GM23338 (cell line): ENCODE data around the gene OBSL1. TPM values are rescaled to one million over a fixed set of nuclear protein-coding genes. Genes with fewer than 3 reads are reported as not detected.
A peak's percentile ranks its signal among the peaks of the same experiment; 100 is the strongest.

ENCODE experiments used
- ATAC-seq: fragments of 200-7000 bp; cut with Tn5 transposase; 3 replicates; pipeline ENCODE4 v1.9.1; 2020
- DNase-seq: peaks from one replicate; pipeline ENCODE4 v3.0.0-alpha.2; 2015; ENCODE audit warnings: low spot score
- H2AFZ ChIP-seq: fragments of 200-600 bp; sonication (generic); 2 replicates; pipeline ENCODE4 v1.8.0; 2016; ENCODE audit warnings: antibody characterized with exemption, mild to moderate bottlenecking, moderate library complexity
- H3F3A ChIP-seq: fragments of 200-600 bp; sonication (generic); replicated peaks from 2 replicates; pipeline ENCODE4 v1.8.0; 2017; ENCODE audit warnings: antibody characterized with exemption, mixed run types, low read depth
- H3K27ac ChIP-seq: fragments of 200-600 bp; sonication (generic); 2 replicates; pipeline ENCODE4 v1.6.1; 2016; ENCODE audit warnings: low read depth
- H3K27me3 ChIP-seq: fragments of 200-600 bp; sonication (generic); 2 replicates; pipeline ENCODE4 v1.8.0; 2016; ENCODE audit warnings: mild to moderate bottlenecking, mixed run types, moderate library complexity; ENCODE audit not compliant: insufficient read depth
- H3K36me3 ChIP-seq: fragments of 200-600 bp; sonication (generic); 2 replicates; pipeline ENCODE4 v1.8.0; 2016; ENCODE audit warnings: mild to moderate bottlenecking; ENCODE audit not compliant: insufficient read depth
- H3K4me1 ChIP-seq: fragments of 200-600 bp; sonication (generic); 2 replicates; pipeline ENCODE4 v1.8.0; 2016; ENCODE audit warnings: mild to moderate bottlenecking, moderate library complexity; ENCODE audit not compliant: insufficient read depth
- H3K4me2 ChIP-seq: fragments of 200-600 bp; sonication (generic); 2 replicates; pipeline ENCODE4 v1.7.1; 2017; ENCODE audit warnings: mixed run types
- H3K4me3 ChIP-seq: fragments of 200-600 bp; sonication (generic); 2 replicates; pipeline ENCODE4 v1.6.1; 2016; ENCODE audit warnings: mixed run types
- H3K79me2 ChIP-seq: fragments of 200-600 bp; sonication (generic); replicated peaks from 2 replicates; pipeline ENCODE4 v1.8.0; 2017; ENCODE audit warnings: mild to moderate bottlenecking; ENCODE audit not compliant: insufficient read depth
- H3K9me2 ChIP-seq: fragments of 200-600 bp; sonication (generic); 2 replicates; pipeline ENCODE4 v1.8.0; 2017; ENCODE audit not compliant: insufficient read depth
- H4K20me1 ChIP-seq: fragments of 200-600 bp; sonication (generic); replicated peaks from 2 replicates; pipeline ENCODE4 v1.8.0; 2017; ENCODE audit warnings: mild to moderate bottlenecking; ENCODE audit not compliant: insufficient read depth
- H3K27ac Mint-ChIP-seq: 2 replicates; pipeline ENCODE4 v1.8.0; 2020; ENCODE audit warnings: inconsistent platforms, mild to moderate bottlenecking, moderate library complexity, mixed read lengths
- H3K27me3 Mint-ChIP-seq: 3 replicates; pipeline ENCODE4 v1.8.0; 2022; ENCODE audit warnings: low read depth, mild to moderate bottlenecking, moderate library complexity, mixed read lengths, inconsistent platforms; ENCODE audit not compliant: insufficient read depth, poor library complexity
- H3K36me3 Mint-ChIP-seq: 3 replicates; pipeline ENCODE4 v1.8.0; 2021; ENCODE audit warnings: low read depth, mild to moderate bottlenecking, inconsistent platforms, moderate library complexity, mixed read lengths
- H3K4me1 Mint-ChIP-seq: 3 replicates; pipeline ENCODE4 v1.8.0; 2020; ENCODE audit warnings: mild to moderate bottlenecking, inconsistent platforms, mixed read lengths
- H3K4me3 Mint-ChIP-seq: 3 replicates; pipeline ENCODE4 v1.8.0; 2021; ENCODE audit warnings: moderate library complexity, mild to moderate bottlenecking, inconsistent platforms, mixed read lengths
- H3K9me3 Mint-ChIP-seq: 3 replicates; pipeline ENCODE4 v1.8.0; 2020; ENCODE audit warnings: moderate library complexity, mild to moderate bottlenecking, inconsistent platforms, mixed read lengths
- CREB1 ChIP-seq: fragments of 250-450 bp; sonication (Bioruptor Pico); IDR thresholded peaks from 2 replicates; pipeline ENCODE4 v1.5.0; 2020; ENCODE audit warnings: low read depth, mild to moderate bottlenecking, moderate library complexity
- EZH2 ChIP-seq: fragments of 200-600 bp; sonication (generic); IDR thresholded peaks from one replicate; pipeline ENCODE4 v1.8.0; 2017; ENCODE audit warnings: antibody characterized with exemption, mild to moderate bottlenecking, low read depth; ENCODE audit not compliant: unreplicated experiment
- EZH2phosphoT487 ChIP-seq: fragments of 200-600 bp; sonication (generic); IDR thresholded peaks from one replicate; pipeline ENCODE4 v1.8.1; 2018; ENCODE audit warnings: antibody characterized with exemption; ENCODE audit not compliant: unreplicated experiment
- STAT1 ChIP-seq: IDR thresholded peaks from one replicate; pipeline ENCODE4 v1.6.1; 2016; ENCODE audit warnings: antibody characterized with exemption; ENCODE audit not compliant: unreplicated experiment
- ZNF114 ChIP-seq: fragments of 250-450 bp; sonication (Bioruptor Pico); IDR thresholded peaks from 2 replicates; pipeline ENCODE4 v1.5.0; 2020; ENCODE audit warnings: mild to moderate bottlenecking, moderate library complexity
- ZNF331 ChIP-seq: fragments of 250-450 bp; sonication (Bioruptor Pico); IDR thresholded peaks from 2 replicates; pipeline ENCODE4 v1.5.0; 2020; ENCODE audit warnings: low read depth, mild to moderate bottlenecking, moderate library complexity
- polyA plus RNA-seq: library from polyadenylated mRNA; unstranded; fragments of >200 nt; fragmentation: Nextera tagmentation; extraction: Ambion mirVana; gene quantifications from 2 replicates; pipeline ENCODE4 v1.2.1, GENCODE V29; 2016
- total RNA-seq: library from RNA; depleted of rRNA; stranded (reverse); fragments of >200 nt; shearing (Covaris generic); gene quantifications from 2 replicates; pipeline ENCODE4 v1.2.3, GENCODE V29; 2014
- TF ChIP-seq, protein P1 (sequence below): IDR thresholded peaks from 2 replicates; pipeline ENCODE4 v1.6.1; 2016; ENCODE audit warnings: antibody characterized with exemption
- TF ChIP-seq, protein P2 (sequence below): IDR thresholded peaks from one replicate; pipeline ENCODE4 v1.6.1; 2018; ENCODE audit warnings: antibody characterized with exemption; ENCODE audit not compliant: unreplicated experiment
- TF ChIP-seq, protein P3 (sequence below), 2 experiments: fragments of 200-600 bp in 1 of 2; sonication (generic) in 1 of 2; conservative IDR thresholded peaks; 2 replicates each; pipeline versions ENCODE4 v1.5.1 to v1.6.1; 2016 to 2017; ENCODE audit warnings: antibody characterized with exemption in 2 of 2, low read depth in 2 of 2, mild to moderate bottlenecking in 2 of 2, moderate library complexity in 1 of 2

The OBSL1 gene
- total and polyA plus RNA-seq, 2 experiments from 2014 or later = 94.9 to 207 TPM

DNA sequence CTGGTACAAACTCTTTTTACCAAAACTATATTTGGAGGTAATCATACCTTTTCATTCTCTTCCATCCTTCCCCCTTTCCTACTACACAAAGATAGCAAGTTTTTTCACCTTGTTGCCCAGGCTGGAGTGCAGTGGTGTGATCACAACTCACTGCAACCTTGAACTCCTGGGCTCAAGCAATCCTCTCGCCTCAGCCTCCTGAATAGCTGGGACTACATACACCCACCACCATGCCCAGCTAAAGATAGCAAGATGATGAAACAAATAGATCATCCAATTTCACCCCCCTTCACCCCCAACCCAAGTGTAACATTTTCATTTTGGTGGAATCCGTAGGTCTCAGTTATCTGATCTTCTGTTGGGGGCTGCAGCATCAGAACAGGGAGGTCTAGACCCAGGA is 21.8 kb upstream of the OBSL1 start:
- H3K4me3 Mint-ChIP-seq = no peak overlapping the region
- Histone ChIP-seq H3K79me2 (no peaks in the 10 kb centered on the region), H3K27ac (no peak overlapping the region), H4K20me1 (no peaks in the 10 kb centered on the region), H3K4me2 (no peak overlapping the region), H3K4me3 (no peak overlapping the region), H3K27me3 (no peaks in the 10 kb centered on the region), H2AFZ (peak overlapping the region; percentile 59; the same call in 1 of the 2 replicates), H3F3A (peaks cover 4% of the 10 kb centered on the region), H3K36me3 (no peaks in the 10 kb centered on the region), H3K4me1 (peaks cover 18% of the 10 kb centered on the region), H3K9me2 (no peaks in the 10 kb centered on the region)
- H3K9me3 Mint-ChIP-seq = no peaks in the 10 kb centered on the region; the same call in 2 of the 3 replicates
- DNase-seq (no peak), ATAC-seq (no peak)
- H3K36me3 Mint-ChIP-seq = no peaks in the 10 kb centered on the region
- H3K27me3 Mint-ChIP-seq = peaks cover 2% of the 10 kb centered on the region
- no peak overlapping the region for H3K27ac Mint-ChIP-seq
- TF ChIP-seq, protein P1, sequence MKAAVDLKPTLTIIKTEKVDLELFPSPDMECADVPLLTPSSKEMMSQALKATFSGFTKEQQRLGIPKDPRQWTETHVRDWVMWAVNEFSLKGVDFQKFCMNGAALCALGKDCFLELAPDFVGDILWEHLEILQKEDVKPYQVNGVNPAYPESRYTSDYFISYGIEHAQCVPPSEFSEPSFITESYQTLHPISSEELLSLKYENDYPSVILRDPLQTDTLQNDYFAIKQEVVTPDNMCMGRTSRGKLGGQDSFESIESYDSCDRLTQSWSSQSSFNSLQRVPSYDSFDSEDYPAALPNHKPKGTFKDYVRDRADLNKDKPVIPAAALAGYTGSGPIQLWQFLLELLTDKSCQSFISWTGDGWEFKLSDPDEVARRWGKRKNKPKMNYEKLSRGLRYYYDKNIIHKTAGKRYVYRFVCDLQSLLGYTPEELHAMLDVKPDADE = no peak
- TF ChIP-seq EZH2 (no peak), CREB1 (CRISPR knock-in tag) (no peak), ZNF331 (CRISPR knock-in tag) (no peak), STAT1 (no peak), EZH2phosphoT487 (no peak), ZNF114 (no peak)
- TF ChIP-seq, protein P2, sequence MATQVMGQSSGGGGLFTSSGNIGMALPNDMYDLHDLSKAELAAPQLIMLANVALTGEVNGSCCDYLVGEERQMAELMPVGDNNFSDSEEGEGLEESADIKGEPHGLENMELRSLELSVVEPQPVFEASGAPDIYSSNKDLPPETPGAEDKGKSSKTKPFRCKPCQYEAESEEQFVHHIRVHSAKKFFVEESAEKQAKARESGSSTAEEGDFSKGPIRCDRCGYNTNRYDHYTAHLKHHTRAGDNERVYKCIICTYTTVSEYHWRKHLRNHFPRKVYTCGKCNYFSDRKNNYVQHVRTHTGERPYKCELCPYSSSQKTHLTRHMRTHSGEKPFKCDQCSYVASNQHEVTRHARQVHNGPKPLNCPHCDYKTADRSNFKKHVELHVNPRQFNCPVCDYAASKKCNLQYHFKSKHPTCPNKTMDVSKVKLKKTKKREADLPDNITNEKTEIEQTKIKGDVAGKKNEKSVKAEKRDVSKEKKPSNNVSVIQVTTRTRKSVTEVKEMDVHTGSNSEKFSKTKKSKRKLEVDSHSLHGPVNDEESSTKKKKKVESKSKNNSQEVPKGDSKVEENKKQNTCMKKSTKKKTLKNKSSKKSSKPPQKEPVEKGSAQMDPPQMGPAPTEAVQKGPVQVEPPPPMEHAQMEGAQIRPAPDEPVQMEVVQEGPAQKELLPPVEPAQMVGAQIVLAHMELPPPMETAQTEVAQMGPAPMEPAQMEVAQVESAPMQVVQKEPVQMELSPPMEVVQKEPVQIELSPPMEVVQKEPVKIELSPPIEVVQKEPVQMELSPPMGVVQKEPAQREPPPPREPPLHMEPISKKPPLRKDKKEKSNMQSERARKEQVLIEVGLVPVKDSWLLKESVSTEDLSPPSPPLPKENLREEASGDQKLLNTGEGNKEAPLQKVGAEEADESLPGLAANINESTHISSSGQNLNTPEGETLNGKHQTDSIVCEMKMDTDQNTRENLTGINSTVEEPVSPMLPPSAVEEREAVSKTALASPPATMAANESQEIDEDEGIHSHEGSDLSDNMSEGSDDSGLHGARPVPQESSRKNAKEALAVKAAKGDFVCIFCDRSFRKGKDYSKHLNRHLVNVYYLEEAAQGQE = no peak
- TF ChIP-seq, protein P3, sequence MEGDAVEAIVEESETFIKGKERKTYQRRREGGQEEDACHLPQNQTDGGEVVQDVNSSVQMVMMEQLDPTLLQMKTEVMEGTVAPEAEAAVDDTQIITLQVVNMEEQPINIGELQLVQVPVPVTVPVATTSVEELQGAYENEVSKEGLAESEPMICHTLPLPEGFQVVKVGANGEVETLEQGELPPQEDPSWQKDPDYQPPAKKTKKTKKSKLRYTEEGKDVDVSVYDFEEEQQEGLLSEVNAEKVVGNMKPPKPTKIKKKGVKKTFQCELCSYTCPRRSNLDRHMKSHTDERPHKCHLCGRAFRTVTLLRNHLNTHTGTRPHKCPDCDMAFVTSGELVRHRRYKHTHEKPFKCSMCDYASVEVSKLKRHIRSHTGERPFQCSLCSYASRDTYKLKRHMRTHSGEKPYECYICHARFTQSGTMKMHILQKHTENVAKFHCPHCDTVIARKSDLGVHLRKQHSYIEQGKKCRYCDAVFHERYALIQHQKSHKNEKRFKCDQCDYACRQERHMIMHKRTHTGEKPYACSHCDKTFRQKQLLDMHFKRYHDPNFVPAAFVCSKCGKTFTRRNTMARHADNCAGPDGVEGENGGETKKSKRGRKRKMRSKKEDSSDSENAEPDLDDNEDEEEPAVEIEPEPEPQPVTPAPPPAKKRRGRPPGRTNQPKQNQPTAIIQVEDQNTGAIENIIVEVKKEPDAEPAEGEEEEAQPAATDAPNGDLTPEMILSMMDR (conservative IDR thresholded peaks at IDR 0.05; ENCODE audit: low read depth in 2 of 2) = no peak
- peaks cover 18% of the 10 kb centered on the region for H3K4me1 Mint-ChIP-seq

DNA sequence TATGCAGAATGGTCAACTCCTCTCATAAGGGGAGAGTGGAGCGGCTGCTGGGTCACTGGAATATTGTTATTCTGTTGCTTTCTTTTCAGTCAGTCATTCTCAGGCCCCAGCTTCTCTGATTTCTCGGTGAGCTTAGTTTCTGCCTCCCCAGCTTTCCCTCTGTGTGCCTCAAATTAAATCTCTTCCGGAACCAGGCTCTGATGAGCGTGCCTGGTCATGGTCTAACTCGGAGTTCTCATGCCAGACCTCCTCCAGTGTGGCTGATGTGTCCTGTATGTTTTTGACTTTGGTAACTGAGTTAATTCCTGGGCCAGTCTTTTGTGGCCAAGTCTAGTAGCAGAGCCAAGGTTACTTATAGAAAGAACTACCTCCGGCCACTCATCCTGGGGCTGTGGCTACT is 21.4 kb upstream of the OBSL1 start:
- H3K9me3 Mint-ChIP-seq = no peaks in the 10 kb centered on the region; the same call in 2 of the 3 replicates
- no peaks in the 10 kb centered on the region for H3K9me2 ChIP-seq
- H3K4me2 ChIP-seq = no peak overlapping the region
- H3K4me3 Mint-ChIP-seq = no peak overlapping the region
- H3K27me3 Mint-ChIP-seq = peaks cover 2% of the 10 kb centered on the region
- H3K36me3 ChIP-seq = no peaks in the 10 kb centered on the region
- peak overlapping the region; percentile 59; the same call in 1 of the 2 replicates for H2AFZ ChIP-seq
- H3K36me3 Mint-ChIP-seq = no peaks in the 10 kb centered on the region
- H3K27ac Mint-ChIP-seq = no peak overlapping the region
- H3K4me1 Mint-ChIP-seq = peaks cover 17% of the 10 kb centered on the region
- no peak overlapping the region for H3K27ac ChIP-seq
- ATAC-seq (no peak), DNase-seq (no peak)
- no peaks in the 10 kb centered on the region for H3K27me3 ChIP-seq
- peaks cover 18% of the 10 kb centered on the region for H3K4me1 ChIP-seq
- H3K79me2 ChIP-seq = no peaks in the 10 kb centered on the region
- no peaks in the 10 kb centered on the region for H4K20me1 ChIP-seq
- H3F3A ChIP-seq = peaks cover 4% of the 10 kb centered on the region
- H3K4me3 ChIP-seq = no peak overlapping the region
- TF ChIP-seq ZNF331 (CRISPR knock-in tag) (no peak), EZH2 (no peak), ZNF114 (no peak)
- TF ChIP-seq, protein P3 (conservative IDR thresholded peaks at IDR 0.05; ENCODE audit: low read depth in 2 of 2) = no peak
